ENCODE results near the gene FRRS1.

GRCh38 chr1:99782920-99783319, 16.5 kb upstream of the FRRS1 start:
- TF ChIP-seq CTCF (IDR thresholded peaks at IDR 0.05): no peak
- TF ChIP-seq EP300 (IDR thresholded peaks at IDR 0.05): no peak
- no peak for TF ChIP-seq POLR2A (IDR thresholded peaks at IDR 0.05)
